Stimulated activated CD8-positive, alpha-beta memory T cell treated with anti-CD3 and anti-CD28 coated beads, Interleukin-4, amount 100 ng/mL, for 48 hours (primary cell): ENCODE measurements around the gene ZDHHC17.
"Not testable (repeated sequence)": the region's sequence is repeated elsewhere in the genome, so short reads cannot be mapped to it uniquely, and the experiment has no call there.

Source experiments
- DNase-seq: peaks from one replicate; pipeline ENCODE4 v3.0.0-alpha.2; 2020

The ZDHHC17 gene, protein sequence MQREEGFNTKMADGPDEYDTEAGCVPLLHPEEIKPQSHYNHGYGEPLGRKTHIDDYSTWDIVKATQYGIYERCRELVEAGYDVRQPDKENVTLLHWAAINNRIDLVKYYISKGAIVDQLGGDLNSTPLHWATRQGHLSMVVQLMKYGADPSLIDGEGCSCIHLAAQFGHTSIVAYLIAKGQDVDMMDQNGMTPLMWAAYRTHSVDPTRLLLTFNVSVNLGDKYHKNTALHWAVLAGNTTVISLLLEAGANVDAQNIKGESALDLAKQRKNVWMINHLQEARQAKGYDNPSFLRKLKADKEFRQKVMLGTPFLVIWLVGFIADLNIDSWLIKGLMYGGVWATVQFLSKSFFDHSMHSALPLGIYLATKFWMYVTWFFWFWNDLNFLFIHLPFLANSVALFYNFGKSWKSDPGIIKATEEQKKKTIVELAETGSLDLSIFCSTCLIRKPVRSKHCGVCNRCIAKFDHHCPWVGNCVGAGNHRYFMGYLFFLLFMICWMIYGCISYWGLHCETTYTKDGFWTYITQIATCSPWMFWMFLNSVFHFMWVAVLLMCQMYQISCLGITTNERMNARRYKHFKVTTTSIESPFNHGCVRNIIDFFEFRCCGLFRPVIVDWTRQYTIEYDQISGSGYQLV

DNA sequence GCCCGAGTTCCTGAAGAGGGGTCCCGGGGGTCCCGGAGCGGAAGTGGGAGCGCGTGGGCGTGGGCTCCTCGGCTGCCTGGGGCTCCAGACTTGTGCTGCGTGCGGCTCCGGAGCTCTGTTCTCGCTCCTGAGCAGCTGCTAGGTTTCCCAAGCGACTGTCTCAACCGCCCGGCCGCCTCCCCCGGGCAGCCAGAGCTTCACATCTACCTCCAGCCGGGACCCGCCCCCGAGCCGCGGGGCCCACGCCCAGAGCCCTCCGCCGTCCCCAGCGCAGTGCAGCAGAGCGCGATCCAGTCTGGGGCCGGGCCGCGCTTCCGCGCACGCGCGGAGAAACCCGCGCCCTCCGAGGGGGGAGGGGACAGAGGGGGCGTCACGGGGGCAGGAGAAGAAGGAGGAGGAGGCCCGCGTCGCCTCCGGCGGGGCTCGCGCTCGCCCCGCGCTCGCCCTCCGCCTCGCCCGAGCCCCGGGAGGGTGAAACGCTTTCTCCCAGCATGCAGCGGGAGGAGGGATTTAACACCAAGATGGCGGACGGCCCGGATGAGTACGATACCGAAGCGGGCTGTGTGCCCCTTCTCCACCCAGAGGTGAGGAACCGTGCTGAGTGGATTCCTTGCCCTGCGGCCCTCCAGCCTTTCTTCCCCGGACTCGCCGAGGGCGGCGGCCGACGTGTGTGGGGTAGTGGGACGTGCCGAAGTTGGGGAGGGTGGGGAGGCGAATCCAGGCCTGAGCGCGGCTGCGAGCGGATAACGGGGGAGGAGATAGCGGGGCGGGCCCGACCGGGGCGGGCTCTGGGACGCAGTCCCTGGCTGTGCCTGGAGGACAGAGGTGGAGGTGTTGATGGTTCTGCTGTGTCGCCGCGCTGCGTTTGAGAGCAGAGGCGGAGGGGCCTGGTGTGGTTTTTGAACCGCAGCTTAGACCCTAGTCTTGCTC is at the start of gene ZDHHC17:
ZDHHC17 (plus strand) TSS at position 370 of the 930 bp plus-strand sequence; CDS start at position 492, 122 bp downstream.
- DNase-seq: peak; percentile 91

DNA sequence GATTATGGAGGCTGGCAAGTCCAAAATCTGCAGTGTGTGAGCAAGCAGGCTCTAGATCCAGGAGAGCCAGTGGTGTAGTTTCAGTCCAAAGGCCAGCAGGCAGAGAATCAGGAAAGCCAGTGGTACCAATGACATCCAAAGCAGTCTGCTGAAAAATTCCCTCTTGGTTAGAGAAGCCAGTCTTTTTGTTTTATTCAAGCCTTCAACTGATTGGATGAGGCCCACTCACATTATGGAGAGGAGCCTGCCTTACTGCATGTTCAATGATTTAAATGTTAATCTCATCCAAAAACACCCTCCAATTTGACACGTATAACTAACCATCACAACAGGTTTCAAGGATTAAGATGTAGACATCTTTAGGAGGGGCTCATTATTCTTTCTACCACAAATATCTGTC is 49.5 kb upstream of the ZDHHC17 start:
- DNase-seq: no peak

DNA sequence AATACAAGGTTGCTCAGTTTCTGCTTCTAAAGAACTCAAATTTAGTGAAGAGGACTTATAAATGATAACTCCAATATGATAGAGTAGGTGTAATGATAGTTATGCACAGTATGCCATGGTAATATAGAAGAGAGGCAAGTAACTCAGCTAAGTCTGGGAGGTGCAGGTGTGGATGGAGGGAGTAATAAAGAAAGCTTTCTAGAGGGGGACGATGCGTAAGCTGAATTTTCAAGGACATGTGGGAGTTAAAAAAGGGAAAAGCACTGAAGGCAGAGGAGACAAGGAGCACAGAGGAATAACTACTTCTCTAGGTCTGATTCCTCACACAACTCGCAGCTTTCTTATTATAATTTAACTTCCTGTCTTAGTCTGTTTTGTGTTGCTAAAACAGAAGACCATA is 49.1 kb upstream of the ZDHHC17 start:
- no peak for DNase-seq

DNA sequence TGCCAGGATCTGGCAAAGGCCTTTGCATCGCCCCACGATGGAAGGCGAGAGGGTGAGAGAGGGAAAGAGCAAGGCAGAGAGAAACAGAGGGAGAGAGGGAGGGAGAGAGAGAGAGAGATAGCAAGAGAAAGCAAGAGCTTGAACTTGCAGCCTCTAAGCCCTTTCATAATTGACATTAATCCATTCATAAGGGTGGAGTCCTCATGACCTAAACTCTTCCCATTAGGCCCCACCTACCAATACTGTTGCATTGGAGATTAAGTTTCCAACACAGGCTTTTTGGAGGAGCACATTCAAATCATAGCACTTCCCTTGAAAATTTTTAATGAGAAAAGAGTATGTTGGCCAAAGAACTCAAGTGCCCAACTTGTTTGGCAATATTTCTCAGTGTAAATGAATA is 48.6 kb upstream of the ZDHHC17 start:
- no peak for DNase-seq

DNA sequence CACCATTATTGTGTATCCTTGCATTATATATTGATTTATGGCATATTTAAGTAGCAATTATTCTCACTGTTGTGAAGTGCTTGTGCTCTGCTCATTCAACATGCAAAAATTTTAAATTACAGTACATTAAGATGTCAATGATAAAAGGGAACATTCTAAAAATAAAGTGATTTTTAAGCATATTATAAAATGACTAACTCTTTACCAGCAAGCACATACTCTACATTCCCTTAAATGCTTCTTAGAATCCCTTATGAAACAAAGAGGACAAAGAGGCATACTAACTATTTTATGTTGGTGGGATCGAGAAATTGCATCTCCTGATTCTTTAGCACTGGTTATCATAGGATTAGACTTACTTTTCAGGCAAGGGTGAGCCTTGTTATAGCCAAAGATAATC is 46.6 kb upstream of the ZDHHC17 start:
- DNase-seq: no peak

DNA sequence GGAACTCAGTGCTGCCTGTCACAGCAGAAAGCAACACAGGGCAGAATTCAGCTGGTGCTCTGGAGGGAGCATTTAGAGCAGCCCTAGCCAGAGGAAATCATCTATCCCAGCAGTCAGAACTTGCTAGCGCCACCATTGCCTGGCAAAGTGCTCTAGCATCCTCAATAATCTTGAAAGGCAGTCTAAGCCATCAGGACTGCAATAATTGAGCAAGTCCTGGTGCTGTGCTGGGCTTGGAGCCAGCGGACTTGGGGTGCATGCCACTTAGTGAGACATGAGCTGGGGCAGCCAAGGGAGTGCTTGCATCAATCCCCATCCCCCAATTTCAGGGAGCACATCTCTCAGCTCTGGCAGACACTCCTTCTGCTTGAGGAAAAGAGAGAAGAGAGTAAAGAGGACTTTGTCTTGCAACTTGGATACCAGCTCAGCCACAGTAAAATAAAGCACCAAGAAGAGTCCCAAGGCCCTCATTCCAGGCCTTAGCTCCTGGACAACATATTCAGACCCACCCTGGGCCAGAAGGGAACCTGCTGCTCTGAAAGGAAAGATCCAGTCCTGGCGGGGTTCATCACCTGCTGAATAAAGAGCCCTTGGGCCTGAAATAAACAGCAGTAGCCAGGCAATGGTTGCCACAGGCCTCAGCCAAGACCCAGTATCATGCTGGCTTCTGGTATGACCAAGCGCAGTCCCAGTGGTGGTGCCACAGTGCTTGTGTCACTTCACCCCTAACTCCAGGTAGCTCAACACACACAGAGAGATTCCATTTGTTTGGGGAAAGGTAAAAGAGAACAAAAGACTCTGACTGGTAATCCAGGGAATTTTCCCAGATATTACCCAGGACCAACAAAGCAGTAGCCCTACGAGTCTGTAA is 44.5 kb upstream of the ZDHHC17 start:
- DNase-seq: no peak

DNA sequence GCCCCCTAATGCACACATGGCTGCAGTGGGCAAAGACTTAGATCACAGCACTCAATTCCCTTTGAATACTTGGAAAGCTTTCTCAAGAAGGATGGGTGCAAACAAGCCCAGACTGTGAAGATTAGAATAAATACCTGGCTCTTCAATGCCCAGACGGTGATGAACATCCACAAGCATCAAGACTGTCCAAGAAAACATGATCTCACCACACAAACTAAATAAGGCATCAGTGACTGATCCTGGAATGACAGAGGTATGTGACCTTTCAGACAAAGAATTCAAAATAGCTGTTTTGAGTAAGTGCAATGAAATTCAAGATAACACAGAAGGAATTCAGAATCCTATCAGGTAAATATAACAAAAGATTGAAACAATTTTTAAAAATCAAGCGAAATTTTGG is 43.8 kb upstream of the ZDHHC17 start:
- no peak for DNase-seq

DNA sequence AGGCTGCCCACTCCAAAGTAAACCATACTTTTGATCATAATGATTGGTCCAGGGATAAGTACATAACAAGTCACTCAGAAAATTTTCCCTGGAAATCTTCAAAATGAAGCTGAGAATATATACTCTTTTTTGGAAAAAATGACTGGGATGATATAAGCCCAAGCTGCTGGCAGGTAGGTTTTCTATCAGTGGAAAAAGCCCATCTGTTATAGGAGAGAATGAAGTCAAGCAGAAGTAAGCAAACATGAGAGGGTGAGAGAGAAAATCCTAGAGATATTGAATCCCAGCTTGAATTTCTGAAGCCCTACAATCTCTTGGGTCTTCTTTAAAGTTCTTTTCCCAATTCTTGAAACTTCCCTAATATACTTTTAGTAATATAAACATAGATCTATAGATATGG is 37.3 kb upstream of the ZDHHC17 start:
- DNase-seq: no peak

DNA sequence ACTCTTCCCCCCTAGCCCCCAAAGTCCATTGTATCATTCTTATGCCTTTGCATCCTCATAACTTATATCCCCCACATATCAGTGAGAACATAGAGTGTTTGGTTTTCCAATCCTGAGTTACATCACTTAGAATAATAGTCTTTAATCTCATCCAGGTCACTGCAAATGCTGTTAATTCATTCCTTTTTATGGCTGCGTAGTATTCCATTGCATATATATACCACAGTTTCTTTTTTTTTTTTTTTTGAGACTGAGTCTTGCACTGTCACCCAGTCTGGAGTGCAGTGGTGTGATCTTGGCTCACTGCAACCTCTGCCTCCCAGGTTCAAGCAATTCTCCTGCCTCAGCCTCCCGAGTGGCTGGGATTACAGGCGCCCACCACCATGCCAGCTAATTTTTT is 31.7 kb upstream of the ZDHHC17 start:
- DNase-seq: not testable (repeated sequence)

DNA sequence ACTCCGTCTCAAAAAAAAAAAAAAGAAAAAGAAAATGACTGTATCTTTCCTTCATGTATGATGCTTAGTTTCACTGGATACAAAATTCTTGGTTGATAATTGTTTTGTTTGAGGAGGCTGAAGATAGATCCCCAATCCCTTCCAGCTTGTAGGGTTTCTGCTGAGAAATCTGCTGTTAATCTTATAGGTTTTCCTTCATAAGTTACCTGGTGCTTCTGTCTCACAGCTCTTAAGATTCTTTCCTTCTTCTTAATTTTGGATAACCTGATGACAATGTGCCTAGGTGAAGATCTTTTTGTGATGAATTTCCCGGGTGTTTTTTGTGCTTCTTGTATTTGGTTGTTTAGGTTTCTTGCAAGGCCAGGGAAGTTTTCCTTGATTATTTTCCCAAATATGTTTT is 26.2 kb upstream of the ZDHHC17 start:
- DNase-seq: not testable (repeated sequence)

DNA sequence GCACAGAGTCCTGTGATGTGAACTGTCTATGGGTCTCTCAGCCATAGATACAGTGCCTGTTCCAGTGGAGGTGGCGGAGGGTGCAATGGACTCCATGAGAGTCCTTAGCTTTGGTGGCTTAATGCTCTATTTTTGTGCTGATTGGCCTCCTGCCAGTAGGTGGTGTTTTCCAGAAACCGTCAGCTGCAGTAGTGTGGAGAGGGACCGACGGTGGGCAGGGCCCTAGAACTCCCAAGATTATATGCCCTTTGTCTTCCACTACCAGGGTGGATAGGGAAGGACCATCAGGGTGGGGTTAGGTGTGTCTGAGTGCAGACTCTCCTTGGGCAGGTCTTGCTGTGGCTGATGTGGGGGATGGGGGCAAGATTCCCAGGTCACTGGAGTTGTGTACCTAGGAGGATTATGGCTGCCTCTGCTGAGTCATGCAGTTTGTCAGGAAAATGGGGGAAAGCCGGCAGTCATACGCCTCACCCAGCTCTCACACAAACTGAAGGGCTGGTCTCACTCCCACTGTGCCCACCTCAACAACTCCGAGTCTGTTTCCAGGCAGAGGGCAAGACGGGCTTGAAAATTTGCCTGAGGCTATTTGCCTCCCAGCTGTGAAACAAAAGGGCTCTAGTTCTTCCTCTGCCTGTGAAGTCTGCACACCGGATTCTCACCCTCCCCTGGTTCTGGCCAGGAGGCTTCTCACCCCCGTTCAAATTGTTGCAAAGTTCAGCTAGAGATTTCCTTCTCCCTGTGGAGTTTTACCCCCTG is 24.9 kb upstream of the ZDHHC17 start:
- DNase-seq: no peak

DNA sequence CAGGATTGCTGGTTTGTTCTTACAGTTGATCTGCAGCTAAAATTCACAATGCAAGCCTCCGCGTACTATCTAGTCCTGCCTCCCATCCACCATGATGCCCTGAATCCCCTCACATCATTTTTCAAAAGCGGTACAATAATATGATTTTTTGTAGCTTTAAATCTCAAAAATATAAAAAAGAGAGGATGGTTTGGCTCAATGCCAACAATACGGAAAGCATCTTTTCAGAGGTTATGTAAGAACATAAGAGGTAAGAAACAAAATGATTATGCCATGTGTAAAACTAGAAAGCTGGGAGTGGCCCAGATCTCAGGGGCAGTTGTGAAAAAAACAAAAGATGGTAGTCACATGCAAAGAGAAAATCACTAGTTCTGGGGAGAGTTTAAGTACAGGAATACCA is 24.0 kb upstream of the ZDHHC17 start:
- no peak for DNase-seq

DNA sequence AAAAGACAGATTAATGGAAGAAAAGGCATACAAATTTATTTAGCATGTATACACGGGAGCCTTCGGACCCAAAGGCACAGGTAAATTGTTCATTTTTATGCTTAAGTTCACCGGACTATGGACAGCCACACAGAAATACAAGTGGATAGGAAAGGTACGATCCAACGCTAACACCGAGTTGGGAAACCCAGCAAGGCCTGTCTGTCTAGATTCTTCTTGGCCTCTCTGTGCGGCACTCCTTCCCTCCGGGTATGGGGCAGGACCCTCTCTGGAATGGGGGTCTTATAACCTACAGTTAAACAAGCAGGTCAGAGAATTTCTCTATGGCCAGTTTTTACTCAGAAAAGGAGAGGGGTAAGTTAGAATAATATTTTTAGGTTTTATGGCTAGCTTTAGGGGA is 23.4 kb upstream of the ZDHHC17 start:
- no peak for DNase-seq

DNA sequence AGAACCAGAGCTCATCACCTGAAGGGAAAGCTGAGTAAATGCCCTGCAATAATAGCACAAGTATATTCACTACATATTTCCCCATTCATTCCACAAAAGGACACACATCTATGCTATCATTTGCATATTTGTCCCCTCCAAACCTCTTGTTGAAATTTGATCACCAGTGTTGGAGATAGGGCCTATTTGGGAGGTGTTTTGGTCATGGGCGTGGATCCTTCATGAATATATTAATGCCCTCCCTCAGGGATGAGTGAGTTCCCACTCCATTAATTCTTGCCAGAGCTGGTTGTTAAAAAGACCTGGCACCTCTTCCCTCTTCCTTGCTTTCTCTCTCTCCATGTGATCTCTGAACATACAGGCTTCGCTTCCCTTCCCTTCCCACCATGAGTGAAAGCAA is 18.6 kb upstream of the ZDHHC17 start:
- DNase-seq: no peak

DNA sequence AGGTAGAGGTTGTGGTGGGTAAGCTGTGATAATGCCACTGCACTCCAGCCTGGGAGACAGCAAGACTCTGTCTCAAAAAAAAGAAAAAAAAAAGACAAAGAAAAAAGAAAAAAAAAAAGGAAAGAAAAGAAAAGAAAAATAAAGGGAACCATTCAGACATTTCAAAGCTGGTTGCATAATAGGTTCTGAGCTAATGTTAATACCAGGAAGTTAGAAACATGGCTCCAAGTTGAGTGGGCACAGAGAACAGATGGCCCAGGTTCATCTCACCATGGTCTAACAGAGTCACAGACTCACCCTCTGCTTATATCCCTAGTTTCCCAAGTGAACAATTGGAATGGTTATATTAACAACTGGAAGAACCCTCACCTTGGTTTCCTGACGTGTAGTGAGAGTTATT is 17.4 kb upstream of the ZDHHC17 start:
- DNase-seq: no peak

DNA sequence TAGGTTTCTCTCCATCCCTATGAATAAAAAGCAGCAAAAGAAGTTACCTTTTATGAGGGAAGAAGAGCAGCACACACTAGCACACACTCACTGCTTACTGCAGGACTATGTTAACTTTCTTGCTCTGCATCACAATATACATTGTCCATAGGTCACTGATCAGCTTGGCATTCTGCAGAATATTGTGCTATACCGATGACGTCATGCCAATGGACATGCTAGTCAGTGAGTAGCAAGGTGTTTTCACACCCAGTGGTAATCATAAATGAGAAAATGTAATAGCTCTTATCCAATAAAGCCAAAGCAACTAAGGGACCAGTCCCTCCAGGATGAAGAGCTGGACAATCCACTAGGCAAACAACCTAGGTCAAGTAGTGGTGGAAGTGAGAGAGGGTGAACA is 16.7 kb upstream of the ZDHHC17 start:
- DNase-seq: no peak

DNA sequence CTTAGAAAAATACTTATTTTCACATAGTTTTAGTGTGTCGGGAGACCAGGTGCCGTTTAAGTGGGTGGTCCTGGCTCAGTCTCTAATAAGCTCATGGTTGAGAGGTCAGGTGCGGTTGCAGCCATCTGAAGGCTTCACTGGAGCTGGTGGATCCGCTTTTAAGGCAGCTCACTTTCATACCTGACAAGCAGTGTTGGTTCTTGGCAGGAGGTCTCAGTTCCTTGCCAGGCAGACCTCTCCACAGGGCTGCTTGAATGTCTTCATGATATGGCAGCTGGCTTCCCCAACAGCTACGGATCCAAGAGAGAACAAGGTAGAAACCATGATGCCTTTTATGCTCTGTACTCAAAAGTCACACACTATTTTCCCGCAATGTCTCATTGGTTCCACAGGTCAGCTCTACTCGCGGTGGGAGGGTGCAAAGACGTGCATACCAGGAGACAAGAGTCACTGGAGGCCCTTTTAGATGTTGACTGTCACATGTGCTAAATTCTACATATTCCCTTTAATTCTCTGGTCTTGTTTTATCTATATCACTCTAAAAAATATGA is 8.0 kb upstream of the ZDHHC17 start:
- no peak for DNase-seq

DNA sequence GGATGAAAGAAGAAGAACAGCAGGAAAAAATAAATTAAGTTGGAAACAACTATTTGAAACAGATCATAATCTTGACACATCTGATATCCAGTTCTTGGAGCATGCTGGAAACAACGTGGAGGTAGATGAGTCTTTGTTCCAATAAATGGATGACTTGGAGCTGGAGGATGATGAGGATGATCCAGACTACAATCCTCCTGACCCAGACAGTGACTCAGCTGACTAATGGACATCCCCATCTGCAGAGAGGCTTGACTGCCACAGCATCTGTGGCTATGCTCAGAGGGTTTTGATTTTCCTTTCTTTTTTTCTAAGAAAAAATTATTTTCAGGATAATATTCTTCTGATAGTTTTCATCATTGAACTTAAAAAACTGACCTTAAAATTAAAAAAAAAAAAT is 6.2 kb upstream of the ZDHHC17 start:
- no peak for DNase-seq

DNA sequence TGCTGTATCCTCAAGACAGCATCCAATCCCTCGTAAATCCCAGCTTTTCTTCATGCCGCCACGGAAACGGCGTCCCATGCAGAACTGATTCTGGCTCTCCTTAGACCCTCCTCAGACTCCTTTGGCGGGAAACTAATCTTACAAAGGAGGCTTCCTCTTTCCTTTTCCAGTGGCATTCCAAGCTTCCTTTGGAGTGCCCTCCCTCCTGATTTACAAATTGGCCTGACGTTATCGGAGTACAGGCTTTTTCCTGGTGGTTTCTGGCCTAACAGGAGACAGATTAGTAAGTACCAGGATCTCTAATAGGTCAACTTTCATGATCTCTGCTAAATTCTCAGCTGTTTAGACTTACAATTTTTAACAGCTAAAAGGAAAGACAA is 1.3 kb upstream of the ZDHHC17 start:
- DNase-seq: no peak

DNA sequence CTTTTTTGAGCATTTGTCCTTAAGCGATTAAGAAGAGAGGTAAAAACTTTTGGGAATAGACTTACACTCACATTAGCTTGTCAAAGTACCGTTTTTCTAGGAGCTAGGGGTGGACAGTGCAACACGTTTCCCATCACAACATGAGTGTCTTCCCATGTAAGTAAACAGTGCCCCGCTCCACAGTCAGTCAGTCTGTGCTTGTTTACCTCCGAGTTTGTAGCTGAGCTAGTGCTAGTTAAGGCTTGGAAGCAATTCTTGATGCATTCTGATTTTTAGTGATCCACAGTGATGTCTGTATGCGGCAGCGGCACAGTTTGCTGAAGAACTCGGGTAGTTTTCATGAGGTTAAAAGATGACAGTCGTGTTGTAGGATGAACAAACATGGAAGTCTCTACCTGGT is 941 bp downstream of the ZDHHC17 start:
- DNase-seq: no peak

DNA sequence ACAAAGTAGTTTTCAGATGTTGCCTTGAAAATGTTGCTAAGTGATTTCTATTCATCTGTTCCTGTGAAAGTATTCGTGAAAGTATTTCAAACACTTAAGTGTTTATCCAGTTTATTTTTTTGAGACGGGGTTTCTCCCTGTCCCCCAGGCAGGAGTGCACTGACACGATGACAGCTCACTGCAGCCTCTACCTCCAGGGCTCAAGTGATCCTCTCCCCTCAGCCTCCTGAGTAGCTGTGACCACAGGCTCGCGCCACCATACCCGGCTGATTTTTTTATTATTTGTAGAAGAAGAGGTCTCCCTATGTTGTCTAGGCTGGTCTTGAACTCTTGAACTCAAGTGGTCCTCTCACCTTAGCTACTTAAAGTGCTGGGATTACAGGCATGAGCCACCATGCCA is 1.7 kb downstream of the ZDHHC17 start:
- DNase-seq: no peak

DNA sequence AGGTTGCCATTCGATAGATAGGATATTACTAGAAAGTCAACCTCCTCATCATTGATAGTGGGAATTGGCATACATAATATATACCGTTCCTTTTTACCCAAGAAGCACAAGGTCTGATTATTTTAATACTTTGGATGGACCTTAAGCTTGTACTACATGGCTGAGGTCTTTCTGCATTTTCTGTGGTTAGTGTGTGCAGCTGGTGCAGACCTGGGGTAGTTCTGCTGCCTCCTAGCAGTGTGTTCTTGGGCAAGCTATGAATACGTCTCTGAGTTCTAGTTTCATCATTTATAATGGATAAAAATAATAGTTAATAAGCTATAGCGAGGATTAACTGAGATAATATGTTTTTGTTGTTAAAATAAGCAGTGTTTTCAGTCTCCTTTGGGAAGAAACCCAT is 2.2 kb downstream of the ZDHHC17 start:
- no peak for DNase-seq
